ENCODE measurements around the gene MAP6D1.

DNA sequence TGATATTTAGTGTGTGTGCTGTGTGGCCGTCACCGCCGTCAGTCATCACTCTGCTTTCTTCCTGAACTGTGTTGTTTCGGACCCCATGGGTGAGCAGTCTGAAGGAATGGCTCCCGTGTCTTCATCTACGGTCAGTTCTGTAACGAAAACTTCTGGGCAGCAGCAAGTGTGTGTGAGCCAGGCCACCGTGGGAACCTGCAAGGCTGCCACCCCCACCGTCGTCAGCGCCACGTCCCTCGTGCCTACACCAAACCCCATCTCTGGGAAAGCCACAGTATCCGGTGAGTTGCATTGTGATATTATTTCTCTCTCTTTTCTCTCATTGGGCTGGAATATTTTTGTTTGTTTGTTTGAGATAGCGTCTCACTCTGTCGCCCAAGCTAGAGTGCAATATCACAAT, 34.7 kb downstream of the MAP6D1 start:
- TF ChIP-seq, protein P1, sequence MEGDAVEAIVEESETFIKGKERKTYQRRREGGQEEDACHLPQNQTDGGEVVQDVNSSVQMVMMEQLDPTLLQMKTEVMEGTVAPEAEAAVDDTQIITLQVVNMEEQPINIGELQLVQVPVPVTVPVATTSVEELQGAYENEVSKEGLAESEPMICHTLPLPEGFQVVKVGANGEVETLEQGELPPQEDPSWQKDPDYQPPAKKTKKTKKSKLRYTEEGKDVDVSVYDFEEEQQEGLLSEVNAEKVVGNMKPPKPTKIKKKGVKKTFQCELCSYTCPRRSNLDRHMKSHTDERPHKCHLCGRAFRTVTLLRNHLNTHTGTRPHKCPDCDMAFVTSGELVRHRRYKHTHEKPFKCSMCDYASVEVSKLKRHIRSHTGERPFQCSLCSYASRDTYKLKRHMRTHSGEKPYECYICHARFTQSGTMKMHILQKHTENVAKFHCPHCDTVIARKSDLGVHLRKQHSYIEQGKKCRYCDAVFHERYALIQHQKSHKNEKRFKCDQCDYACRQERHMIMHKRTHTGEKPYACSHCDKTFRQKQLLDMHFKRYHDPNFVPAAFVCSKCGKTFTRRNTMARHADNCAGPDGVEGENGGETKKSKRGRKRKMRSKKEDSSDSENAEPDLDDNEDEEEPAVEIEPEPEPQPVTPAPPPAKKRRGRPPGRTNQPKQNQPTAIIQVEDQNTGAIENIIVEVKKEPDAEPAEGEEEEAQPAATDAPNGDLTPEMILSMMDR (IDR thresholded peaks at IDR 0.05): no peak
- TF ChIP-seq POLR2A (IDR thresholded peaks at IDR 0.05): no peak
- no peak for TF ChIP-seq EP300 (IDR thresholded peaks at IDR 0.05)

All from tibial nerve (tissue), 4 donors.